HL-60 (cell line): ENCODE measurements around the gene ACTN4.

Experiments used
- GABPA ChIP-seq: IDR thresholded peaks from 2 replicates; pipeline ENCODE4 v1.6.1; 2012; ENCODE audit warnings: low read depth
- POLR2AphosphoS5 ChIP-seq: IDR thresholded peaks from 2 replicates; pipeline ENCODE4 v1.6.1; 2012; ENCODE audit warnings: low read depth
- SPI1 ChIP-seq: IDR thresholded peaks from 2 replicates; pipeline ENCODE4 v1.6.1; 2012; ENCODE audit warnings: low read depth, mild to moderate bottlenecking, borderline replicate concordance
- TF ChIP-seq, protein P1 (sequence below): IDR thresholded peaks from one replicate; pipeline ENCODE4 v1.5.1; 2011; ENCODE audit warnings: low read length, control low read depth, inconsistent platforms; ENCODE audit not compliant: insufficient read depth
- TF ChIP-seq, protein P2 (sequence below): IDR thresholded peaks from 2 replicates; pipeline ENCODE4 v1.6.1; 2012; ENCODE audit warnings: low read depth; ENCODE audit not compliant: insufficient replicate concordance

DNA sequence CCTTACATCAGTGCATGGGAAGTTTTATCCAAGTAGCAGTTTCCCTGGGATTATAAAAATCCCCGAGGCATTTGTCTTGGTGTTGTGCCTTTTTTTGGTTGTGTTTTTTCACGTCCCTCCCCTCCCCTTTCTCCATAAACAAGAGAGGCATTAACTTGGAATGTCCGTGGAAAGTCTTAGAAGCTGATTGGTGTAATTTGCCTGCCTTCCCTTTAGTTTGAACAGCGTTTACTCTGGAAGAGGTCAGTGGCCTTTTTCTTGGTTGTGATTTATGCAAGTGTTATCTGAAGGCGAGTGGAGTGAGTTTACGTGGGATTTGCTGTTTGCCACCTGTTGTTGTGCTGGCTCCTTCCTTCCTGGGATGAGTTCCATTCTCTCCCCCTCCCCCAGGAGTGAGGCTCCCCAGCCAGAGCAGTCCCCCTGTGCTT, 7.2 kb downstream of the ACTN4 start:
- TF ChIP-seq, protein P1, sequence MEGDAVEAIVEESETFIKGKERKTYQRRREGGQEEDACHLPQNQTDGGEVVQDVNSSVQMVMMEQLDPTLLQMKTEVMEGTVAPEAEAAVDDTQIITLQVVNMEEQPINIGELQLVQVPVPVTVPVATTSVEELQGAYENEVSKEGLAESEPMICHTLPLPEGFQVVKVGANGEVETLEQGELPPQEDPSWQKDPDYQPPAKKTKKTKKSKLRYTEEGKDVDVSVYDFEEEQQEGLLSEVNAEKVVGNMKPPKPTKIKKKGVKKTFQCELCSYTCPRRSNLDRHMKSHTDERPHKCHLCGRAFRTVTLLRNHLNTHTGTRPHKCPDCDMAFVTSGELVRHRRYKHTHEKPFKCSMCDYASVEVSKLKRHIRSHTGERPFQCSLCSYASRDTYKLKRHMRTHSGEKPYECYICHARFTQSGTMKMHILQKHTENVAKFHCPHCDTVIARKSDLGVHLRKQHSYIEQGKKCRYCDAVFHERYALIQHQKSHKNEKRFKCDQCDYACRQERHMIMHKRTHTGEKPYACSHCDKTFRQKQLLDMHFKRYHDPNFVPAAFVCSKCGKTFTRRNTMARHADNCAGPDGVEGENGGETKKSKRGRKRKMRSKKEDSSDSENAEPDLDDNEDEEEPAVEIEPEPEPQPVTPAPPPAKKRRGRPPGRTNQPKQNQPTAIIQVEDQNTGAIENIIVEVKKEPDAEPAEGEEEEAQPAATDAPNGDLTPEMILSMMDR = no peak
- TF ChIP-seq POLR2AphosphoS5 = no peak
- TF ChIP-seq SPI1 = no peak
- no peak for TF ChIP-seq GABPA
- TF ChIP-seq, protein P2, sequence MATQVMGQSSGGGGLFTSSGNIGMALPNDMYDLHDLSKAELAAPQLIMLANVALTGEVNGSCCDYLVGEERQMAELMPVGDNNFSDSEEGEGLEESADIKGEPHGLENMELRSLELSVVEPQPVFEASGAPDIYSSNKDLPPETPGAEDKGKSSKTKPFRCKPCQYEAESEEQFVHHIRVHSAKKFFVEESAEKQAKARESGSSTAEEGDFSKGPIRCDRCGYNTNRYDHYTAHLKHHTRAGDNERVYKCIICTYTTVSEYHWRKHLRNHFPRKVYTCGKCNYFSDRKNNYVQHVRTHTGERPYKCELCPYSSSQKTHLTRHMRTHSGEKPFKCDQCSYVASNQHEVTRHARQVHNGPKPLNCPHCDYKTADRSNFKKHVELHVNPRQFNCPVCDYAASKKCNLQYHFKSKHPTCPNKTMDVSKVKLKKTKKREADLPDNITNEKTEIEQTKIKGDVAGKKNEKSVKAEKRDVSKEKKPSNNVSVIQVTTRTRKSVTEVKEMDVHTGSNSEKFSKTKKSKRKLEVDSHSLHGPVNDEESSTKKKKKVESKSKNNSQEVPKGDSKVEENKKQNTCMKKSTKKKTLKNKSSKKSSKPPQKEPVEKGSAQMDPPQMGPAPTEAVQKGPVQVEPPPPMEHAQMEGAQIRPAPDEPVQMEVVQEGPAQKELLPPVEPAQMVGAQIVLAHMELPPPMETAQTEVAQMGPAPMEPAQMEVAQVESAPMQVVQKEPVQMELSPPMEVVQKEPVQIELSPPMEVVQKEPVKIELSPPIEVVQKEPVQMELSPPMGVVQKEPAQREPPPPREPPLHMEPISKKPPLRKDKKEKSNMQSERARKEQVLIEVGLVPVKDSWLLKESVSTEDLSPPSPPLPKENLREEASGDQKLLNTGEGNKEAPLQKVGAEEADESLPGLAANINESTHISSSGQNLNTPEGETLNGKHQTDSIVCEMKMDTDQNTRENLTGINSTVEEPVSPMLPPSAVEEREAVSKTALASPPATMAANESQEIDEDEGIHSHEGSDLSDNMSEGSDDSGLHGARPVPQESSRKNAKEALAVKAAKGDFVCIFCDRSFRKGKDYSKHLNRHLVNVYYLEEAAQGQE = no peak
